ENCODE results near the gene TMEM63B. TPM values are rescaled to one million over a fixed set of nuclear protein-coding genes. Genes with fewer than 3 reads are reported as not detected.
A peak's percentile ranks its signal among the peaks of the same experiment; 100 is the strongest.
"Not testable (repeated sequence)": the region's sequence is repeated elsewhere in the genome, so short reads cannot be mapped to it uniquely, and the experiment has no call there.

TMEM63B gene
- polyA plus RNA-seq, 3 donors, result 1.3 to 25.7 (median 1.9) TPM

GRCh38 chr6:44093750-44094402 lies 33.5 kb upstream of the TMEM63B start:
- Histone ChIP-seq H3K4me3 (replicated peaks in 1 of 3; ENCODE audit: low read depth in 2 of 3, low read length in 3 of 3) (no peak overlapping the region), H2AFZ (ENCODE audit: insufficient read depth, low read depth, low read length, poor library complexity, severe bottlenecking) (no peak overlapping the region), H3K27ac (ENCODE audit: low read depth in 1 of 2, low read length in 2 of 2) (no peak overlapping the region), H3K9ac (ENCODE audit: insufficient read depth, low read length, poor library complexity, severe bottlenecking) (no peak overlapping the region), H3K36me3 (replicated peaks in 1 of 2; ENCODE audit: control insufficient read depth in 1 of 2, insufficient read depth in 2 of 2, low read length in 2 of 2) (no peaks in the 10 kb centered on the region), H3K9me3 (replicated peaks in 1 of 2; ENCODE audit: control insufficient read depth in 1 of 2, insufficient read depth in 1 of 2, low read length in 2 of 2) (no peaks in the 10 kb centered on the region), H4K20me1 (ENCODE audit: insufficient read depth, low read length) (peaks cover 3% of the 10 kb centered on the region), H3K27me3 (ENCODE audit: control insufficient read depth in 2 of 2, insufficient read depth in 2 of 2, low read length in 2 of 2) (no peaks in the 10 kb centered on the region), H3K79me2 (ENCODE audit: insufficient read depth, low read length) (no peaks in the 10 kb centered on the region), H3K4me1 (ENCODE audit: control insufficient read depth in 1 of 2, insufficient read depth in 2 of 2, low read length in 2 of 2) (no peaks in the 10 kb centered on the region), H3K4me2 (replicated peaks; ENCODE audit: extremely low read depth, low read length, poor library complexity, severe bottlenecking) (no peak overlapping the region)
- DNase-seq, result no peak
- TF ChIP-seq, protein P1, sequence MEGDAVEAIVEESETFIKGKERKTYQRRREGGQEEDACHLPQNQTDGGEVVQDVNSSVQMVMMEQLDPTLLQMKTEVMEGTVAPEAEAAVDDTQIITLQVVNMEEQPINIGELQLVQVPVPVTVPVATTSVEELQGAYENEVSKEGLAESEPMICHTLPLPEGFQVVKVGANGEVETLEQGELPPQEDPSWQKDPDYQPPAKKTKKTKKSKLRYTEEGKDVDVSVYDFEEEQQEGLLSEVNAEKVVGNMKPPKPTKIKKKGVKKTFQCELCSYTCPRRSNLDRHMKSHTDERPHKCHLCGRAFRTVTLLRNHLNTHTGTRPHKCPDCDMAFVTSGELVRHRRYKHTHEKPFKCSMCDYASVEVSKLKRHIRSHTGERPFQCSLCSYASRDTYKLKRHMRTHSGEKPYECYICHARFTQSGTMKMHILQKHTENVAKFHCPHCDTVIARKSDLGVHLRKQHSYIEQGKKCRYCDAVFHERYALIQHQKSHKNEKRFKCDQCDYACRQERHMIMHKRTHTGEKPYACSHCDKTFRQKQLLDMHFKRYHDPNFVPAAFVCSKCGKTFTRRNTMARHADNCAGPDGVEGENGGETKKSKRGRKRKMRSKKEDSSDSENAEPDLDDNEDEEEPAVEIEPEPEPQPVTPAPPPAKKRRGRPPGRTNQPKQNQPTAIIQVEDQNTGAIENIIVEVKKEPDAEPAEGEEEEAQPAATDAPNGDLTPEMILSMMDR (IDR thresholded peaks at IDR 0.05), result no peak
- Mint-ChIP-seq H3K4me1 (no peaks in the 10 kb centered on the region), H3K4me3 (peak overlapping the region in 1 of 2 donors; percentile 1), H3K9me3 (no peaks in the 10 kb centered on the region), H3K27me3 (ENCODE audit: low read depth in 3 of 3) (peaks cover 0 to 1% (median 0%) of the 10 kb centered on the region in 3 donors), H3K27ac (no peak overlapping the region), H3K36me3 (peaks cover 8 to 24% of the 10 kb centered on the region in 2 donors)
- 91% methylated on average over 5 of the region's 6 CpGs for WGBS (ENCODE audit: insufficient coverage)
- intact Hi-C loops (cut with micrococcal nuclease), result no loop called here

GRCh38 chr6:44094403-44095242 lies 32.7 kb upstream of the TMEM63B start:
- Mint-ChIP-seq H3K36me3 (peaks cover 8 to 24% of the 10 kb centered on the region in 2 donors), H3K4me3 (peak overlapping the region in 1 of 2 donors; percentile 1), H3K27ac (peak overlapping the region in 1 of 7 donors; percentile 20), H3K4me1 (no peaks in the 10 kb centered on the region), H3K27me3 (ENCODE audit: low read depth in 3 of 3) (peaks cover 0 to 1% (median 0%) of the 10 kb centered on the region in 3 donors), H3K9me3 (no peaks in the 10 kb centered on the region)
- WGBS (ENCODE audit: insufficient coverage), result 86% methylated on average over 9 of the region's 10 CpGs
- intact Hi-C loops (cut with micrococcal nuclease), result loop anchor here in 1 of 2 donors (5.0 kb wide), 2 partner anchors 163 to 238 kb away; partner anchors contain the start of gene SLC35B2
- H3K27ac ChIP-seq (ENCODE audit: low read depth in 1 of 2, low read length in 2 of 2), result no peak overlapping the region
- H3K79me2 ChIP-seq (ENCODE audit: insufficient read depth, low read length), result no peaks in the 10 kb centered on the region
- H3K9me3 ChIP-seq (replicated peaks in 1 of 2; ENCODE audit: control insufficient read depth in 1 of 2, insufficient read depth in 1 of 2, low read length in 2 of 2), result no peaks in the 10 kb centered on the region
- H3K4me3 ChIP-seq (replicated peaks in 1 of 3; ENCODE audit: low read depth in 2 of 3, low read length in 3 of 3), result no peak overlapping the region
- H3K36me3 ChIP-seq (replicated peaks in 1 of 2; ENCODE audit: control insufficient read depth in 1 of 2, insufficient read depth in 2 of 2, low read length in 2 of 2), result peaks cover 0 to 7% of the 10 kb centered on the region in 2 donors
- DNase-seq, result no peak
- no peaks in the 10 kb centered on the region for H3K4me1 ChIP-seq (ENCODE audit: control insufficient read depth in 1 of 2, insufficient read depth in 2 of 2, low read length in 2 of 2)
- H3K27me3 ChIP-seq (ENCODE audit: control insufficient read depth in 2 of 2, insufficient read depth in 2 of 2, low read length in 2 of 2), result no peaks in the 10 kb centered on the region
- no peak overlapping the region for H2AFZ ChIP-seq (ENCODE audit: insufficient read depth, low read depth, low read length, poor library complexity, severe bottlenecking)
- H3K4me2 ChIP-seq (replicated peaks; ENCODE audit: extremely low read depth, low read length, poor library complexity, severe bottlenecking), result no peak overlapping the region
- peaks cover 3% of the 10 kb centered on the region for H4K20me1 ChIP-seq (ENCODE audit: insufficient read depth, low read length)
- no peak overlapping the region for H3K9ac ChIP-seq (ENCODE audit: insufficient read depth, low read length, poor library complexity, severe bottlenecking)
- TF ChIP-seq, protein P1 (IDR thresholded peaks at IDR 0.05), result no peak

GRCh38 chr6:44095243-44095623 lies 32.1 kb upstream of the TMEM63B start:
- not testable (repeated sequence) for H3K4me3 ChIP-seq (replicated peaks in 1 of 3; ENCODE audit: low read depth in 2 of 3, low read length in 3 of 3); H3K9me3 ChIP-seq (replicated peaks in 1 of 2; ENCODE audit: control insufficient read depth in 1 of 2, insufficient read depth in 1 of 2, low read length in 2 of 2); H3K4me2 ChIP-seq (replicated peaks; ENCODE audit: extremely low read depth, low read length, poor library complexity, severe bottlenecking); H3K4me3 Mint-ChIP-seq; H2AFZ ChIP-seq (ENCODE audit: insufficient read depth, low read depth, low read length, poor library complexity, severe bottlenecking); H3K27ac ChIP-seq (ENCODE audit: low read depth in 1 of 2, low read length in 2 of 2); H3K79me2 ChIP-seq (ENCODE audit: insufficient read depth, low read length); DNase-seq; H3K27me3 Mint-ChIP-seq (ENCODE audit: low read depth in 3 of 3); H4K20me1 ChIP-seq (ENCODE audit: insufficient read depth, low read length); H3K9me3 Mint-ChIP-seq; H3K4me1 ChIP-seq (ENCODE audit: control insufficient read depth in 1 of 2, insufficient read depth in 2 of 2, low read length in 2 of 2); H3K27me3 ChIP-seq (ENCODE audit: control insufficient read depth in 2 of 2, insufficient read depth in 2 of 2, low read length in 2 of 2); H3K4me1 Mint-ChIP-seq; H3K9ac ChIP-seq (ENCODE audit: insufficient read depth, low read length, poor library complexity, severe bottlenecking)
- 88% methylated on average over 4 of the region's 6 CpGs for WGBS (ENCODE audit: insufficient coverage)
- intact Hi-C loops (cut with micrococcal nuclease), result loop anchor here in 1 of 2 donors (5.0 kb wide), 2 partner anchors 162 to 237 kb away; partner anchors contain the start of gene SLC35B2
- H3K36me3 ChIP-seq (replicated peaks in 1 of 2; ENCODE audit: control insufficient read depth in 1 of 2, insufficient read depth in 2 of 2, low read length in 2 of 2), result peaks cover 0 to 12% of the 10 kb centered on the region in 2 donors
- peak overlapping the region in 1 of 7 donors; percentile 2 for H3K27ac Mint-ChIP-seq
- peaks cover 11 to 25% of the 10 kb centered on the region in 2 donors for H3K36me3 Mint-ChIP-seq
